NCI-H1417 (cell line): ENCODE data around the gene ZNF14.
"Not testable (repeated sequence)": the region's sequence is repeated elsewhere in the genome, so short reads cannot be mapped to it uniquely, and the experiment has no call there.

Experiments
- DNase-seq, 3 experiments: peaks; one replicate each; lab custom pipeline; 2025; lab: John Stamatoyannopoulos, UW

ZNF14 gene

DNA sequence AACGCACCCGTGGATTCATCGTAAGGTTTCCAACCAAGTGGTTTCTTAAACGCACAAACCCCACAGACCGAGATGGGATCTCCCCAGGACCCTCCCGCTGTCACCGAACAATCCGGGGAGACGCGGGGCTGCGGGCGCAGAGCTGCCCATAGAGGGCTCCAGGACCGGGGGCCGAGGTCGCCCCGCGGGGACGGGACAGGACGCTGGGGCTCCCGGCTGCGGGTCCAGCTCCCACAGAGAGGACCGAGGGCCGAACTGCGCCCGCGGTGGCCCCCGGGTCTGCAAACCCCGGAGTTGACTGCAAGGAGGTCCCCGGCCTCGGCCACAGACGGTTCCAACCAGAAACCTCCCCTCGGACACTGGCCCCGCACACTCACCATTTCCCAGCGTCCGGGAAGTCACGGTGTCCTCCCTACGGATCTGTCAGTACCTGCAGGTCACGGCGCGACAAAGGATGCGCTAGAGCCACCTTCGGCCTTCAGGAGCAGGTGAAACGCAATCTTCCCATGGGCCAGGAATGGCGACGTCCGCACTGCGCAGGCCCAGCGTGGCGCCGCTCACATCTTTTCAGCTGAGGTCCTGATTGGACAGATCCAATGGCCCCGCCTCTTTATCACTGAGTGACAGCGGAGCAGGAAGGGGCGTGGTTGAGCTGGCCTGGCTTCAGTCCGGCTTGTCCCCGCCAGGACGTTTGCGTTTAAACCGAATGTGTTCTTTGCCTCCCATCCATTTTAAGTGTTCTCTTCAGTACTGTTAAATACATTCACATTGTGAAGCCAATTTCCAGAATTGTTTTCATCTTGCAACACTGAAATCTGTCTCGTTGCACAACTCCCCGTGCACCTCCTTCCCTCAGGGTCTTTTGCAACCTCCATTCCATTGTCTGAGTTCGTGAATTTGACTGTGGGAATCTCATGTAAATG lies at the start of gene ZNF14:
TSS of gene ZNF14 (minus strand) at position 534 of the 923 bp plus-strand sequence. CDS start at position 380, 154 bp downstream.
- DNase-seq, result peak; percentile 92 to 98 (median 95)

DNA sequence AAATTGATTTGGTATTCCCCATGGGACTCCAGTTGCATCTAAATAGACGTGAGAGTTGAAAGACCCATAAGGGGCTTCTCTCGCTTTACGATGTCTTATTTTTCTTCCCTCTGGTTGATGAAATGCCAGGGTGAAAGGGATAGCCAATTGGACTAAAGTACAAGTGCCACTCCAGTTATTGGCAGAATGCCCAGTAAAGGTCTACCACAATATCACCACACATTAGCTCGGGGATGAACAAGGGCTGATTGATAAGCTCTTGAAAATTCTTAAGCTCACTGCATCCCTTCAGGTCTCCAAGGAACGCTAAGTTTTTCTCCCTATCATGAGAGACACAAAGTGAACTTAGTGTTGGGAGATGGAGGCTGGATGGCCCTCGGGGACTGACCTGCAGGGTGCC lies 48.9 kb upstream of the ZNF14 start:
- DNase-seq, result peak; percentile 48 to 90 (median 76)

DNA sequence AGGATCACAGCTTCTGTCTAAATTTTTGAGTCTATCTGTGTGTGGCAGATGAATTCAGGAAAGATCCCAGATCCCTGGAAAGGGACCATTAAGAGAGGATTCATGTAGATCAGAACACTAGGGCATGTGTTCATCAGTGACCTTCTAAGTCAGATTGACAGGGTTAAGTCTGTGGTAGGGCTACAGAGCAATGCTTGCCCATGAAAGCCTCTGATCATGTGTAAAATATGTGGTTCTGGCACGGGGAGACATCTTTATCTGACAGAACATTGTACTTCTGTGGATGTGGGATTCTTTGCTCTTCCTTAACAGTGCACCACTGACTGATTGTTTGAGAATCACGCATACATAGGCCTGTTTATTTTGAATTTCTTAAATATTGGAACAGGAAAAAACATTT lies 45.8 kb upstream of the ZNF14 start:
- no peak for DNase-seq

DNA sequence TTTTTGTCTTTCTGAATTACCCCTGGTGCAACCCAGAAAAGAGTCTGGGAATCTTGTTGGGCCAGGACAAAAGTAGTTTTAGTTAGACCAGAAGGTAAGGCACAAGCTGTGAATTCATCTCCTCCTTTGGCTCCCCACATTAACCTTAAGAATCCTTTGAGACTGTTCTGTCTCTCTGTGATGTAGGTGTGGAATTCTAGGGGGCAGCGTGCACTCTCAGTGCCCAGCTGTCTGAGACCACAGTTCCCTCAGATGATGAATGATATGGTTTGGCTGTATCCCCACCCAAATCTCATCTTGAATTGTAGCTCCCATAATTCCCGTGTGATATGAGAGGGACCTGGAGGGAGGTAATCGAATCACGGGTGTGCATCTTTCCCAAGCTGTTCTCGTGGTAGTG lies 44.8 kb upstream of the ZNF14 start:
- no peak for DNase-seq

DNA sequence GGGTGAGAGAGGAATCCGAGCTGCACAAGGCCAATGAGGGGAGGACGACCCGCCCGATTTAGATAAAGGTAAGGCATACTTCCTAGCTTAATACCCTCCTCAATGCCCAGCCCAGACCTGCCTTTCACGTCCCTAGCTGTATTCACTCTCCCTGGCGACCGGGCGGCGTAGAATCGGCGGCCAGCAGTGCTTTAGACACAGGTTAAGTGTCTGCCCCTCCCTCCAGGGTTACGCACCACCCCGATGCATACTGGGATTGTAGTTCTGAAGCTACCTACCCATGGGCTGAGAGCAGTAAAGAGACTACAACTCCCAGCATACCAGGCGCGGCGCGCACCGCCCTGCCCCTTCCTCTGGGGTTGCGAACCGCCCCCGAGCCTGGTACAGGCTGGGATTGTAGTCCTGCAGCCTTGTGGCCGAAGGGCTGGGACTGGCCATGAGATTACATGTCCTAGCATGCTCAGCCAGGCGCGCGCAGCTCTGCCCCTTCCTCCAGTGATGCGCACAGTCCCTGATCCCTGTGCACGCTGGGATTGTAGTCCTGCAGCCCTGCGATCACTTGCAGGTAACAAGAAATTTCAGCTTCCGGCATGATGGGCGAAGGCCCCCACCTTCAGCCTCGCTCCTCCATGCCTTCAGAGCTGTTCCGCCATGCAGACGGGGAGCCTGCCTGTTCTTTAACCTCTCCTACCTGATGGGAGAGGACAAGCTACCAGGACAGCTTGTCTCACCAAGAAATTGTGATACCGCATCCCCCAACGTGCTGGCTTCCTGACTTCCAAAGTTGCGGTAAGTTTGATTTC lies 43.5 kb upstream of the ZNF14 start:
- peak; percentile 89 to 99 (median 97) for DNase-seq

DNA sequence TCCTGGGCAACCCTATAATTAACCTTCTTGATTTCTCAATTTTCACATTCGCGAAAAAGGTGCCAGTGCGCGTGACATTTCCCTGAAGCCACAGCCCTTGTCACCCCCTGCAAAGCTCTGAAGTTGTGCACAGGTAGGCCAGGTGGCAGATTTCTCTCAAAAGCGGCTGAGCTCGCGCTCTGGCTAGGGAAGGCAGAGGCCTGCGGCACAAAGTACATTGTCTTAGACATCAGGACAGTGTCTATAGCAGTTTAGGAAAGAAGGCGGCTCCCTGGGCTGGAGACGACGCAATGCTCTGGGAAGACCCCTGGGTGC lies 42.9 kb upstream of the ZNF14 start:
- DNase-seq, result peak in 2 of 3 experiments; percentile 78 to 89

DNA sequence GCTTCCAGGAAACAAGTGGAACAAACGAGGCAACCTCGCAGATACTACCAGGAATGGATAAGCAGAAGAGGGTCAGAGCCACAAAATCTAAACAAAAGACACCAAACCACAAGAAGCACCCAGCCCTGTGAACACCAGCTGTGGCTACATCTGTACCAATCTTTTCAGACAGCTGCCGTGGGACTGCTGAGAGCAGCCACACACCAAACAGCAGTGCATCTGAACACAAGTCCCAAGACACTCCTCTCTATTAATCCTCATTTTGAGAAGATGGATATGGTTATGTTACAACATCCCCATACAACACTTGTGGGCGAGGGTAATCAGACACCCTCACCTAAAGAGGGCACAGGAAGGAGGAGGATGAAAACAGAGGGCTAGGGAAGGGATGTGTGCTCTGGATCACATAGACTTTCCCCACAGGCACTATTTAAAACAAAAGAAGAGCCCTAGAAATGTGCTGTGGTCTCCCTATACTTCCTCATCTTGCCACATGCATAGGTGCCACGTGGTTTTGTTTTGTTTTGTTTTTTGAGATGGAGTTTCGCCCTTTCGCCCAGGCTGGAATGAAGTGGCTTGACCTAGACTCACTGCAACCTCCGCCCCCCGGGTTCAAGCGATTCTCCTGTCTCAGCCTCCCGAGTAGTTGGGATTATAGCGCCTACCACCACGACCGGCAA lies 41.6 kb upstream of the ZNF14 start:
- DNase-seq, result no peak

DNA sequence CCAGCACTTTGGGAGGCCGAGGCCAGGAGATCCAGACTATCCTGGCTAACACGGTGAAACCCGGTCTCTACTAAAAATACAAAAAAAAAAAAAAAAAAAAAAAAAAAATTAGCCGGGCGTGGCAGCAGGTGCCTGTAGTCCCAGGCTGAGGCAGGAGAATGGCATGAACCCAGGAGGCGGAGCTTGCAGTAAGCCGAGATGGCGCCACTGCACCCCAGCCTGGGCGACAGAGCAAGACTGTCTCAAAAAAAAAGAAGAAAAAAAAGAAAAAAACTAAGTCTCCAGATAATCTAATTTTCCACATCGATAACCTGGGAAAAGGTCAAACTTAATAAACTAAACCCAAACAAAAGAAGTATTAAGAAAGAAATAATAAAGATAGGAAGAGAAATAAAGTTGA lies 39.1 kb upstream of the ZNF14 start:
- DNase-seq, result not testable (repeated sequence)

DNA sequence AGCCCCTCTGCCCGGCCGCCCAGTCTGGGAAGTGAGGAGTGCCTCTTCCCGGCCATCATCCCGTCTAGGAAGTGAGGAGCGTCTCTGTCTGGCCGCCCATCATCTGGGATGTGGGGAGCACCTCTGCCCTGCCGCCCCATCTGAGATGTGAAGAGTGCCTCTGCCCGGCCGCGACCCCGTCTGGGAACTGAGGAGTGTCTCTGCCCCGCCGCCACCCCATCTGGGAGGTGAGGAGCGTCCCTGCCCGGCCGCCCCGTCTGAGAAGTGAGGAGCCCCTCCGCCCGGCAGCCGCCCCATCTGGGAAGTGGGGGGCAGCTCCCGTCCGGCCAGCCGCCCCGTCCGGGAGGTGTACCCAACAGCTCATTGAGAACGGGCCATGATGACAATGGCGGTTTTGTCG lies 37.1 kb upstream of the ZNF14 start:
- not testable (repeated sequence) for DNase-seq

DNA sequence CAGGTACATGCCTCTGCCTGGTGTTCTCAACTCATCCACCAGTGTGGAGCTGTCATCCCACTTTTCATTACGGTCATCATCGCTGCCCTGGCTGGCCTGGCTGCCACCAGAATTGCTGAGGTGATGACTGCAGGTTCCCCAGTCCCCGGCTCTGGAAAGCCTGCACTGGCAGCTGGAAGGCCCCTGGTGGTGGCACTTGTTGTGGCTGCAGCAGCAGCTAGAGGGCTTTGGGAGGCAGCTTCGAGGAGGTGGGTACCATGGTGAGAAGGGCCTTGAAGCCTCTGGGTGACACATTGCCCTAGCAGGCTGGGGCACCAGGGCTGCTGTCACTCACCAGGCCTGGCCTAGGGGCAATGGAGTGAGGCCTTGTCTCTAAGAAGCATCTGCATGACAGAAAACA lies 25.3 kb upstream of the ZNF14 start:
- DNase-seq, result no peak

DNA sequence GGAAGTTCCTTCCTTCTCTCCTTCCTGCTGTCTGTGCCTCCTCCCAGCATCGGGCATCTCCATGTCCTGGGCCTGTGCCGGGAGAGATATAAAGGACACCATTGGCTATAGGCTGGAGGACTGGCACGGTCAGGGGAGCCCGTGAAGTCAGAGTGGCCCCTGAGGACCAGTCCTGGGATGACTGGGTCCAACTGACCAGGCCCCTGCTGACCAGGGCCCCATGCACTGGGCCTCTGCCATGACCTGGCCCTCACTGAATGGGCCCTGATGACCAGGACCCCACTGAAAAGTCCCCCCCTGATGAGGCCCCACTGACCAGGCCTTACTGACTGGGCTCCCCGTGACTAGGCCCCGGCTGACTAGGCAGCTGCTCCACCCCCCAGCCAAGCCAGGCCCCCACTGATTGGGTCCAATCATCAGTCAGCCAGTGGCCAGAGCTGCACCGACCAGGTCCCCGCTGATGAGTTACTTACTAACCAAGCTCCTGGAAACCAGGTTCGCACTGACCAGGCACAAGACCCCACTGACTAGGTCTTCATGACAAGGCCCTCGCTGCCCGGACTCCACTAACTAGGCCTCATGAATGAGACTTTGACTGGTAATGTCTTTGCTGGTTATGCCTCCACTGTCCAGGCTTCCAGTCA lies 20.0 kb upstream of the ZNF14 start:
- no peak for DNase-seq

DNA sequence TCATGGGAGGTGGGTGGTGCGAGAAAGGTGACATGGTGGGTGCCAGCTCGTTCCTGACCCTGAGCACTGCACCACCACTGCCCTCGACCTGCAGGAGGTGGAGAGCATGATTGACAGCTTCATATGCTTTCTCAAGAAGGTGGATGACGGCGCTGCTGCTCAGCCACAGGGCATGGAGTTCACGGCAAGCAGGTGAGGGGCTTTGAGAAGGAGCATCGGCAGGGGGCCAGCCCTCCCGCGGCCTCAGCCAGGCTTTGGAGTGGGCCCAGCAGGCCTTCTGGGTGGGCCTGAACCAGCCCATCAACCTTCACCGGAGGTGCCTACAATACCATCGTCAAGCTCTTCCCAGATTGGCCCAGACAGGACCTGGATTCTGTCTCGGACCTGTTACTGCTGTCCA lies 18.9 kb upstream of the ZNF14 start:
- no peak for DNase-seq

DNA sequence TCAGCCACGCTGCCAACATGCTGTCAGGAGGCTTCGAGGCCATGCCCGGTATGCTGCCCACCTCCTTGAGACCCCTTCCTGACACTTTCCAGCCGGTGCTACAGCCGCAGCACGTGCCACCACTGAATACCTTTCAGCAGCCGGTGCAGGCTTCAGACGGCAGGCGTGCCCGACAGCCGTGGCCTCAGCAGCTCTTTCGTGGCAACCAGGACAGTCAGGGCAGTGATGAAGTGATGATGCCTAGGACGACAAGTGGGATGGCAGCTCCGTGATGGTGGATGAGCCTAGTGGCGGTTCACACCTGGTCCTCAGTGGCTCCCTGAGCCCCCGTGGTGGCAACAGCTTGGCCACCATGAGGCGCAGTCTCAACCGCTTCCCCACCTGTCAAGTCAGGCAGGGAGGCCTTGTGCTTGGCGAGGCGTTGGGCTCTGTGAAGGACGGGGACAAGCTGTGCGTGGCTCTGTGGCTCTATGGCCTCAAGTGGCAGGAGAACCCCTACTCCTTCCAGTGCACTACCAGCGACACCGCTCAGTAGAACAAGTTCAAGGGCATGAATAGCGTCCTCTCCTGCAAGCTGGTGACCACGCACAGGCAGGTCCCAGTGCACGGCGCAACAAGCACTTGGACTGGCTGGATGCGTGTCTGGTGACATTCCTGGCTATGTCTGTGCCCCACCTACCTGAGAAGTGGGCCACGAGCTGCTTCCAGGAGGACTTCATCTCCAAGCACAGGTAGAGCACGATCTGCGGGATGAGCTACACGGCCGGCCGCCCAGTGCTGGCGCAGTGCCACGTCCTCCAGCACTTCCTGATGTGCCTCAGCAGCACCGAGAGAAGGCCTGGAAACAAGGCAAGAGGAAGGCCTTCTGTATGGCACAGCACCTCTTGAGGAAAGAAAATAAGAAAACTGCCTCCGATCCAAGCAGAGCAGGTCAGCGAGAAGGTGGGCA lies 18.2 kb upstream of the ZNF14 start:
- DNase-seq, result no peak

DNA sequence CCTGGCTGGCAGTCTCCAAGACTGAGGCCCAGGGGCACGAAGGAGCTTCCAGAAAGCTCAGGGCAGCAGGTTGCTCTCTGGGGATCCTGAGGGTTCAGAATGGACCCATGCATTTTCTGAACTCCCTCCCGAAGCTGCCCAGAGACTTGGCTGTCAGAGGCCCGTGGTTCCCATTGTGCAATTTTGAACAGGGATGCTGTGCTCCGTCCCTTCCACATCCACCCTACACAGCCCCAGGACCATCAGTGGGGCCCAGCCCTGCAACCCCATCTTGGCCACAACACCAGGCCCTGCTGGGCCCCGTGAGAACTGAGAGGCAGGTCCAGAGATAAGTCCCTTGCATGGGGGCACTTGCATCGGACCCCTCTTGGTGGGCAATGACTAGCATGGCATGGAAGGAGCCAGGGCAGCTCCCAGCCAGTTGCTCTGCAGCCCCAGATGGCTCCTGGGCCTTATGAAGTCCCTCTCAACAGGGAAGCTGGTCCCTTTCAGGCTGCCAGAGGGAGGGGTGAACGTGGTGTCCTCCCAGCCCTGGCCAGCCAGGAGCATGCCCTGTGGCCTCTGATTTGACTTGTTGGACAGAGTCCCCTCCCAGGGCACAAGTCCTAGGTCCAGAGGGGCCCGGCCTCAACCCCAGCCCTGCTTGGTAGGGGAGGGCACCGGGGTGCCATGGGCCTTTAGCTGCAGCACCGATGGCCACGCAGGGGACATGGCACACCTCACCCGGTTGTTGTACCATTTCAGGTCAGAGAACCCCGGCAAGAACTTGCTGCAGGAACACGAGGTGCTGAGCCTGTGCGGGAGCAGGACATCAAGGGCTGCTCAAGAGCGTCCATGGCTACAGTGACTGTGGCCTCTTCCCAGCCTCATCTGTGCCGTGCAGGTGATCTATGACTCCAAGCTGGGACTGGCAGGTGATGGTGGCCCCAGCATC lies 17.3 kb upstream of the ZNF14 start:
- DNase-seq, result no peak

DNA sequence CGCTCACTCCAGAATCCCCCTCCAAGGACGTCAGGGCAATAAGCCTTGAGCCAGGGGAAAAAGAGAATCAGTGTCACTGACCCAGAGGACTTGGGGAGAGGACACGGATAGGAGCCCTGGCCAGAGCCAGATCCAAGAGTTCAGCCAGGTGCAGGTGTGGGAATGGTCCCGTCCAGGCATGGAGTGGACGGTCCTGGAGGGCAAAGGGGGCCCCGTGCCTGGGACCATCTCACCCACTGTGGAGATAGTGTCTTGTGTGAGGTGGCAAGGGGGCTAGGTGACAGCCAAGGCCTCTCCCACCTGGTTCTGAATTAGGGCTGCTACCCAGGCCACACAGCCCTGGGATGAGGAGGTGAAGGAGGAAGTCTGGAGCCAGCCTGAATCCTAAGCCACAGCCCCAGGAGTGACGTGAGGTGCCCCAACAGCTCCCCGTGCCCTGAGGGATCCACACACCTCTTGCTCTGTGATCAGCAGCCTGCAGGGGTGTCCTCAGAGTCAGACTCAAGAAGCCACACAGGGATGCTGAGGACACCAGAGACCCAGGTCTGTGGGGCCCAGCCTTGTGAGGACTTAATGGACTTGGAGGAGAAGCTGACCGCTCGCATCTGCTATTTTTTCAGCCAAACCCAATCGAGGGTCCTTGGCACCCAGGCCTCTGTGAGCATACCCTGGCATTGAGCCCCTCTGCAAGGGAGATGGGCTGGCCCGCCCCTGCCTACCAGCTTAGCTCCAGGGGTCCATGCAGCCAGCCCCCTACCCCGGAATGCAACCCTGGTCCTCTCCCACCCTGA lies 16.4 kb upstream of the ZNF14 start:
- no peak for DNase-seq

DNA sequence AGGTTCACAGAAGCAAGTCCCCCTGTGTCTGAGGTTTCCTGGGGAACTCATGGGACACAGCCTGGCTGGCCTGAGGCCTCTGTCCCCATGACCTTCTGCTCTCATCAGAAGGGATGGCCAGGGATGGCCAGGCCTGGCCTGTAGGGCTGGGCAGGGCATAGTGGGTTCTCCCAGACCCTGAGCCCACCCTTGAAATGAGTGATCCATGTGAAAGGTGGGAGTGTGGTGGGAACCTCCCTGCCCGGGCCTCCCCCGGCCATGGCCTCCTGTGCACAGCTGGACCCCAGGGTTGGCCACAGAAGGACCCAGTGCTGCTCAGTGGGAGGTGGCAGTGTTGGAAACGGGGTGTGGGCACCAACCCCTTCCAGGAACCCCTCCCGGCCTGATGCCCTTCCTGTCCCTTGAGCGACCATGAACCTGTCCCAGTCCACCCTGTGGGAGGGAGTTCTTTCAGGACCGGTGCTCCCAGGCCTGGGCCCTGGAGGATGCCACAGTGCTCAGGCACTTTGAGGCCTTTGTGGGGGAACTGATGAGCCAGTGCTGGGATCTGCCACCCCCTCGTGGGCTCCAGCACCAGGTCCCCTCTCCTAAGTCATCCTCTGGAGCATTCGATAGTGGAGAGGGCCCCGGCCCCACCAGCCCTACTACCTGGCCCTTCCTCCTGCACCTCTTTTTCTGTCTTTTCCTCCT lies 15.5 kb upstream of the ZNF14 start:
- DNase-seq, result no peak

DNA sequence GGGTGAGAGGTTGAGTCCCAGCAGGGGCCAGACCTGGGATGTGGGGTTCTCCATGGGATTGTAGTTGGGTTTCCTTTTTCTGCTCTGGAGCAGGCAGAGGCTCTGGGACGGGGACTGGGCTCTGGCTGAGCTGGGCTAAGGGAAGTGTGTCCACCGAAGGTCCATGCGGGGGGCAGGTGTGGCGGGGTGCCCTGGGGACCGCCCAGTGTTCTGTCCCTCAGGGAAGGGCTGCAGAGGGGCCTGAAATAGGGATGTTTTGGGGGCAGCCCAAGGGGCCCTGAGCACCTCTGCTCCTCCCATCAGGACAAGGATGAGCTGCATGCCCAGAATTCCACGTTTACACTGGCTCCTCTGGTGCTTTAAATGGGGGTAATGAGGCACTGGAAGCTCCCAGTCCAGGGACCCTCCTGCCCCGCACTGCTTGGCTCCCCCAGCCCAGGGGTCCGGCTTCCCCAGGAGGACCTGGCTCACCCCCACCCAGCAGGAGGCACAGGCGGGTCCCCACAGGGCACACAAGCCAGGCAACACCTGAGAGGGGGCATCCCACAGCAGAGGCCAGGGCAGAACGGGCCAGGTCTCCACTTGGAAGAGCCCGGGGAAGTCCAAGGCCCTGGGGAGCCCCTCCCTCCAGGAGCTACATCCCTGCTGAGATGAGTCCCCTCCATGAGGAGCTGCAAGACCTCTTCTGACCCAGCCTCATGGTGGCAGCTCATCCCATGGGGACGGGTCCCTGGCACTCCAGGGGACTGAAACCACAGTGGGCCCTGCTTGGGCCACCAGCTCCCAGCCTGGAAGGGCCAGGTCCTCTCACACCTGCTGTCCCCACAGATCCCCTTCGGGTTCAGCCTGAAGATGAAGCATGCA lies 14.7 kb upstream of the ZNF14 start:
- no peak for DNase-seq
